IPS-NIHi7 (cell line): ENCODE results near the gene FILIP1L.
"Not testable (repeated sequence)": the region's sequence is repeated elsewhere in the genome, so short reads cannot be mapped to it uniquely, and the experiment has no call there.

Experiments
- DNase-seq: peaks from one replicate; pipeline ENCODE4 v3.0.0; 2012; ENCODE audit warnings: mixed read lengths; ENCODE audit errors: extremely low spot score

The FILIP1L gene

DNA sequence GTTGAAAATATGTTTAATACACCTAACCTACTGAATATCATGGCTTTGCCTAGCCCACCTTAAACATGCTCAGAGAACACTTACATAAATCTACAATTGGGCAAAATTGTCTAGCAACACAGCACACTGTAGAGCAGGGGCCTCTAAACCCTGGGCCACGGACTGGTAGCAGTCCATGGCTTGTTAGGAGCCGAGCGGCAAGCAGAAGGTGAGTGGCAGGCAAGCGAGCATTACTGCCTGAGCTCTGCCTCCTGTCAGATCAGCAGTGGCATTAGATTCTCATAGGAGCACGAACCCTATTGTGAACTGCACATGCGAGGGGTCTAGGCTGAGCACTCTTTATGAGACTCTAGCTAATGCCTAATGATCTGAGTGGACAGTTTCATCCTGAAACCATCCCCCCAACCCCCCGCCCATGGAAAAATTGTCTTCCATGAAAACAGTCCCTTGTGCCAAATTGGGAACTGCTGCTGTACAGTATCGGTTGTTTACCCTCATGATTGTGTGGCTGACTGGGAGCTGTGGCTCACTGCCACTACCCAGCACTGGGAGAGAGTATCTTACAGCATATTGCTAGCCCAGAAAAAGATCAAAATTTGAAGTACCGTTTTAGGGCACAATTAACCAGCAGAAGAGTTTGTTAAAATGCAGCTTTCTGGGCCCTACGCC, 270.6 kb downstream of the FILIP1L start:
- no peak for DNase-seq

DNA sequence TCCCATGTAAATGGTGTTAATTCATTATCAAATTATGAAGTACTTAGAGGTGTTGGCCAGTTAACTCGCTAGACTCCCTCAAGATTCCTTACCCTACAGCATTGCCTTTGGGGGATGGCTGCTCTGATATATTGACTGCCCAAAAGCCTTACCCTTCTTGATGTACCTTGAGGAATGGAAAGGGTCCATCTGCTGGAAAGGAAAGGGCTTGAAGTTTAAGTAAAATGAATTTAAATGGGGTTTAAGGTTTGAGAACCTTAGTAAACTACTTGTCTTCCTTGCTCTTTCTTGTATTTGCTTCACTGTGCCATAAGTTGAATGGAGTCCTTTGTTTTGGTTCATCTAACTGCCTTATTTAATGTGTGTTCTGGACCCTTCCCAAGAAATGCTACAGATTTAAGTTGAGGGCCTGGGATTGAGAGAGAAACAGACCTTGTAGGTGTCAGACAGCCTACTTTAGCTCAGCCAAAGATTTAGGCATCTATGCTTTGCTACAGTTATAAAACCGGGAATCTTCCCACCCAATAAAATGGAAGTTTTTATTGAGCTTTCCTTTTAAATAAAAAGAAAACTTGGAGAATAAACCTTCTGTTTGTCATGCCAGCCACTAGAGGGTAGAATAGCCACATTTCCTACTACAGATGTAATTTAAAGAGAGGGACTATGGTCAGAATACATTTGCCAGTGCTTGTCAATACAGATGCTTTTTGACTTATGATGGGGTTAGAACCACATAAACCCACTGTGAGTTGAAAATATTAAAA, 271.3 kb downstream of the FILIP1L start:
- peak; percentile 22 for DNase-seq

DNA sequence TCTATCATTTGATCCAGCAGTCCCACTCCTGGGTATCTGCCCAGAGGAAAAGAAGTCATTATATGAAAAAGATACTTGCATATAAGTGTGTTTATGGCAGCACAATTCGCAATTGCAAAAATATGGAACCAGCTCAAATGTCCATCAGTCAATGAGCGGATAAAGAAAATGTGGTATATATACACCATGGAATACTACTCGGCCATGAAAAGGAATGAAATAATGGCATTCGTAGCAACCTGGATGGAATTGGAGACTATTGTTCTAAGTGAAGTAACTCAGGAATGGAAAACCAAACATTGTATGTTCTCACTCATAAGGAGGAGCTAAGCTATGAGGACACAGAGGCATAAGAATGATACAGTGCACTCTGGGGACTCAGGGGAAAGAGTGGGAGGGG, 272.4 kb downstream of the FILIP1L start:
- not testable (repeated sequence) for DNase-seq

DNA sequence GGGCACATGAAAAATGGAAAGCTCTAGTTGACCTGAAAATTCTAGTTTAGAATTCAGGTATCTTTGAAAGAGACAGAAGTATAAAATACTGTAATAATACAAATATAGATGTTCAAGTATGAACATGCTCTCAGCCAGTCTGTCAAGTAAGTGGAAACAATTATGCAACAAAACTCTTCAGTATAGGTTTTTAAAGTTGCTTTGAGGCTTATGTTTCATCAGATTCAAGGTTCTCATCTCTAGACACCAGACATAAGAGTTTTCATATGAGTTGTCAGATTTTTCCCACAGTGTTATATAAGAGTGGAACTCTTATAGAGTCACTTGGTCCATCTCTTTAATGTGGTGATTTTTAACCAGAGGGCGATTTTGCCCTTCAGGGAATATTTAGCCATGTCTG, 274.7 kb downstream of the FILIP1L start:
- DNase-seq, result no peak

DNA sequence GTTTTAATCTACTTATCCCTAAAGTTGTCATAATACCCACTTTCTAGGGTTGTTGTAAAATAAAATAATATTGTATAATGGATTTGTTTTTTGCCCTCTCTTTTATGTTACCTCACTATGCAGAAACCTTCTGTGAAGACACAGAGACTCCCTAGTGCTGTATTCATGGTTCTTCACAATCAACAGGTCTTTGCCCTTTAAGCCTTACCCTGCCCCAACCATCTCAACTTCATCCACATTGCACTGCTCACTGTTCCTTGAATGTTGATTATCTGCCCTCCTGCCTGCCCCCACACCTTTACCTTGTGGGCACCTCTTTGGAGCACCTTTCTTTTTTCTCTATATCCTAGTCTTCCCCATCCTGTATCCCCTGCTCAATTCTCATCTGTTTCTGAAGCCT, 275.5 kb downstream of the FILIP1L start:
- DNase-seq, result no peak

DNA sequence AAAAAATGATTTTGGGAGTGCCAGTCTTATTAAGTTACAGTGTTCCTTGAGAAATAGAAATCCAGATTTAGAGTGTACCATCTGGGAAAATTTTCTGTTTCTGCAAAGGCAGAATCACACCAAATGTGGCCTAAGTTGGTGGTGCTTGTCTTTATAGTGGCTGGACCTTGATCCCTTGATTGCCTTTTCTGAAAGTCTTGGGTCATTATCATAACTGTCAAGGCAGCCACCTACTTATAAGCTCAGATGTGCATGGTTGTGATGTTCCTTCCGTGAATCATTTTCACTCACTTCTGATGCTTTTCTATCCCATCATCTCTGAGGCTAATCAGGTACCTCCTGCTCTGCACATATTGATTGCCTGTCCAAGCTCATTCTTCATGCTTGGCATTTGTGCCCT, 276.6 kb downstream of the FILIP1L start:
- no peak for DNase-seq

DNA sequence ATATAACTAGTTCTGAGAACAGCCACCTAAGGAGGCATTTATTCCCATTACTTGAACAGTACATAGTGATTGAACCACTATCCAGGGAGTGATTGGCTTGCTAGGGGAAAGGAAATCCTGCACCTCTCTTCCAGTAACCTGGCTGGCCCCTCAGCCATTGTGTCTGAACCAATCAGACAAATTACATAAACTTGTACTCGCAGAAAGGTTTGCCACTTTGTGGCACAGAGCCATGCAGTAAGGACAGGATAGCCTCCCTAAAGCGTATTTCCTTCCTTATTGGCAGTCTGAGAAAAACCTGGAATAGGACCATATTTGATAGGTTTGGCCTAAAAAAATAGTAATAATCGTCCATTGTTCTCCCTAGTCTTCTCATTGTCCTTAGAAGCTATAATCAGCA, 277.6 kb downstream of the FILIP1L start:
- DNase-seq, result no peak

DNA sequence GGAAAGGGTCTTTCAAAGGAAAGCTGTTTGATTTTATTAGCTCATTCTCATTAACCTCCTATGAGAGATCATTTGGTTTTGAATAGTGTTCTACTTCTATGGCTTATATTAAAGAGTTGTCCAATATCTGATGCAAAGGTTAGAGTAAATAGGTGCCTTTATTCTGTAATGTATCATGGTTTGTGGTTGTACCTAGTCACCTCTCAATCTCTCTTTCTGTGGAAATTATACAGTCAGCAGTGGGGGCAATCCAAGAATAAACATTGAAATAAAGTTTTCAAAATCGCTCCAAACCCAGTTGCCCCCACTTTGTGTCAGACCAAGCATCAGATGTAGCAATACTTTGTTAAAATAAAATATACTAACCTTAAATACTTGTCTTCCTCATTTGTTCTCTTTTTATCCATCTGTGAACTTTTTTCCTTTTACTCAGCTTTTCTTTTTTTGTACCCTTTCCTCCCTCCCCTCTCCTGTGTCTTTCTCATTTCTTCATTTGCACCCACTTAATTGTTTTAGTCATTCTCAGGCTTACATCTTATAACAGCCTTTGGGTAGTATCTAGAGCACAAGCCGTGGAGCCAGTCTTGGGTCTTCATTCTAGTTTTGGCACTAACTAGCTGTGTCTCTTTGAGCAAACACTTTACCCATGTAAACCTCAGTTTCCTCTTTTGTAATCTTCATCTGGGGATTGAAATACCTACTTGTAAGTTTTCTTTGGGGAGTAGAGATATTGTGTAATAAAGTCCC, 279.9 kb downstream of the FILIP1L start:
- no peak for DNase-seq

DNA sequence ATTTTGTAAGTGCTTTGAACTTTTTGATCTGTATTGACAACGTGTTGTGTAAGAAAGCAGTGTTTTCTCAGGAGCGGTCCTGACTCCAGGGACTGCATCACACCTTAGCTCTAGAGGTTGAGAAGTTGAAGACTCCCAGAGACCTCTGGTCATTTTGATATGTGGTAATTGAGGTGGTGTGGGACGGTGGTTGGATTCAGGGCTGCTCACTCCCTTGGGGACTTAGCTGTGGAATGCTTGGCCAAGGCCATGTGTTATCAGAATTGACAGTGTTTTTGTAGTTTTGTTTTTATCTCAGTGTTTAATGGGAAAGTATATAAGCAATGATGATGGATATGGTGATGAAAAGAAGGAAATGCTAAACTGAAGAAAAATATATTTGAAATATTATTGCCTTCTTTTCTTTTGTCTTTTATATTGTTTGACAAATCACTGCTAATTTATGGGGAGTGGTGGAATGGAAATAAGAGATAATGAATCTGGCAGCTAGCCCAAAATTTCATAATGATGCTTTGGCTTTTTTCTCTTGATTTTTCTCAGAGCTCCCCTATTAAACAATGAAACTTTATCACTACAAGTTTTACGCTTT, 280.6 kb downstream of the FILIP1L start:
- no peak for DNase-seq

DNA sequence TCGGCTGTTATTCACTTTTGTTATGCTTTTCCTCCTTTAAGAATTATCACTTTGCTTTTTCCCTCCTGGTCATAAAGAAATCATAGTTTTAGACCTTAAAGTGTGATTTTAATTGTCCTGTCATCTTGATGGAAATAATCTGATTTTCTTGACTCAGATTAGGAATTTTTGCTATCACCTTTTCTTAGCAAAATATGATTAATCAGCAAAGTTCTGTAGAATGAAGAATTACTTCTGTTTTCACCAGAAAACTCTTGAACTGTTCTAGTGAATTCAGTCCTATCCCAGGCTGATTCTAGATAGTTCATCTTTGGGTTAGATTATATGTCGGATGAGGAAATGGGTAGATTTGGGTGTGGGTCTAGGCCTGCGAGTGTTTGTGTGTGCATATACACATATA, 284.5 kb downstream of the FILIP1L start:
- DNase-seq, result no peak

DNA sequence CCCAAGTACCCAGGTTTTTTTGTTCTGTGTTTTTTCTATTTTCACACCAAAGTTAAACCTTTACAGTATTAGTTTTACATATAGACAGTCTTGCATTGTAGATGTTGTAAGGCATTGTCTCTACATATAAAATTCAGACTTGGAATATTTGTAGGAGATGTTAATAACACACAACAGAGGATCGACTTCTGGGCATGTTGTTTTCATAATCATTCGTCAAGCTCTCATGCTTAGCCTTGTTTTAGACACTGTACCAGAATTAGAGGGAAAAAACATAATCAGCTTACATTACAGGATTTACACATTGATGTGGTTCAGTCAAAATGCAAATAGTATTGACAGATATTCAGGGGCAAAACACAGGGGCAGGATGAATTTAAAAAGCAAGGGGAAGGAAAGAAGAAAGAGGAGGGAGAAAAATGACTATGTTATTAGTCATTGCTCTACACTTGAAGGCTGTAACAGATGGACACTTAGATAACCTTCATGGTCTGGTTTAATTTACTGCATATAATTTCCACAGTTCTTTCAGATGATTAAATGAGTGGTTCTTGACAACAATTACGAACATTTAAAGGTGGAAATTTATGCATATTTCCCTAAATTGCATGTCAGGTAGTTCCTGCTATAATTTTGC, 289.2 kb downstream of the FILIP1L start:
- DNase-seq, result no peak

DNA sequence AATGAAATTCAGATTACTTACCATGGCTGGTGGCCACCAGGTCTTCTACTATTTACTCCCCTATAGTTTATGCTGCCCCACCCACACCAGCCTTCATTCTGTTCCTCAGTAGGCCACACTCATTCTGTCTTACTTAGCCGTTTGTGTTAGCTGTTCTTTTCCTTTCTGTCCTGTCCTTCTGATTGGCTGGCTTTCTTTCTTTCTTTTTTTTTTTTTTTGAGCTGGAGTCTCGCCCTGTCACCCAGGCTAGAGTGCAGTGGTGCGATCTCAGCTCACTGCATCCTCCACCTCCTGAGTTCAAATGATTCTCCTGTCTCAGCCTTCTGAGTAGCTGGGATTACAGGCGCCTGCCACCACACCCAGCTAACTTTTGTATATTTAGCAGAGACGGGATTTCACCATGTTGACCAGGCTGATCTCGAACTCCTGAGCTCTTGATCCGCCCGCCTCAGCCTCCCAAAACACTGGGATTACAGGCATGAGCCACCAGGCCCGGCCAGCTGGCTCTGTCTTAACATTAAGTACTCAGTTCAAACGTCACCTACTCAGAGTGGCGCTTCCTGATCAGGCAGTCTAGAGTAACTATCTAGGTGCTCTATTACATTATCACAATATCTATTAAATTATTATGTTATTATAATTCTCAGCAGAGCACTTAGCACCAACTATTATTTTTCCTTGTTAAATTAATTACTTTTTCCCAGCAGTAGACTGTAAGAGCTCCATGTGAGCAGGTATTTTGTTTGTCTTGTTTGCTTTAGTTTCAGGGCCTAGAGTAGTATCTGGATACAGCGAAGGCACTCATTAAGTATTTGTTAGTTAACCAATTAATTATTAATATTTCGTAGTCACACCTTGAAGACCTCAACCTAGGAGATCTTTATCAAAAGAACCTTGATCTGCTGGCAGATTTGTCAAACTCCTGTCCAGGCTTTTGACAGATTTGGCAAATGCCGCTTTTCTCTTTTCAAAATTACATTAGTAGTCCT, 290.3 kb downstream of the FILIP1L start:
- DNase-seq, result no peak

DNA sequence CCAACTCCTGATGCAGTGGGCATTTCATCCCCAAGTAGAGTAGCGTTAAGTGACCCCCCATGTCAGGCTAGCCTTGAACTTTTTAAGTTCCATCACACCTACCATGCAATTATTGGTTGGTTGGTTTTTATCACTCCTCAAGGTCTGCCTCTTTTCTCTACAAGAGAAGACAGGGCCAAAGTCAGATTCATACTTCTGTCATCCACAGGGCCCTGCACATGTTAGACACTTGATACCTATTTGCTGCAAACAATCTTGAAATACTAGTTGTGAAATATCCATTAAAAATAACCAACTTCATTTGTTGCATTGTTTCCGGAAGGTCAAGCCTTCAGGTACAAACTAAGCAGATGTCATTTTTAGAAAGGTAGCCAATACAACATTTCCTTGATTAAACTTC, 295.5 kb downstream of the FILIP1L start:
- DNase-seq, result no peak

DNA sequence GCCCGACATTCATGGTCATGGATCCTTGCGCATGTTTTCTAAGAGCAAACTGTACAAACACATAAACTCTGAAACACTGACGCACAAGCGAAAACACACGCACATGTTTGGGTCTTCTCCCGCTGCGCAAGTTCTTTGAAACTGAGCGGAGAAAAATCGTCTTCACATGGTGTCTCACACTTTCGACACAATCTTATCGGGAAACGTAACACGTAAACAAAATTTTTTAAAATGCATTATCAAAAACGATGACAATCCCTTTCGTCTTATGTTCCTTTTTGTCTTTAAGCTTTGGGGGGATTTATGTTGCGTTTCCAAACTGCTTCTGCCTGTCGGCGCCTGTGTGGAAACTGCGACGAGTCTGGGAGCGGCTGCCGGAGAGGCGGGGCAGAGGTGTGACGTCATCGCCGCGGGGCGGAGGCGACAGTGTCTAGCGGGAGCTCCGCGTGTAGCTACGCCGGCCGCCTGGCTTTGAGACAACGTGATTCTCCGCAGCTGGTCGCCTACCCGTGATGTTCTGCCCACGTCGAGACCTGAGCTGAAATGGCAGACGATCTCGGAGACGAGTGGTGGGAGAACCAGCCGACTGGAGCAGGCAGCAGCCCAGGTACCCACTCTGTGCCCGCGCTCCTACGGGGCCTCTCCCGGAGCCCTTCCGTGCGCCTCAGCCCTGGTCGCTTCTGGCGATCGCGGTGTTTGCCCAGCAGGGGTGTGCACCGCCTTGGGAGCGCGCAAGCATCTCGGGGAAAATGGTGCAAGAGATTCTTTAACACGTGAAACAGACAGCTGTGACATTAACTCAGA, 296.7 kb downstream of the FILIP1L start, which contains the start of gene CMSS1:
TSS of gene CMSS1 (plus strand) at position 426 of the 804 bp plus-strand sequence.
- DNase-seq, result peak; percentile 90

DNA sequence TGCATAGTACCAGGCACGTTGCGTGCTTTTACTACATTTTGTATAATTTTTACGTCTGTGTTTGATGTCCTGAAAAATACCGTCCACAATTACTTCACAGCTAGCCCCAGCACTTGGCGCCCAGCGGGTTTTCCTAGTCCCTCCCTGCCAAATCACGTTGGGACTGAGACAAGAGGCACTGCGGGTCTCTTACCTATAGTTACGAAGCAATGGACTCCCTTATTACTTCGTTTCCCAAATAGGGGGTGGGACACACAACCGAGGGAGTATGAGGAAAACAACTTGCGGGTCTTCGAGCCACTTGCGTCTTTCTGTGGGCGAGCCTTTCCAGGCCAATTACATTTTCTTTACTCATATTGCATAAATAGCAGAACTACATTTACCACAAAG, 297.3 kb downstream of the FILIP1L start:
- DNase-seq, result peak; percentile 26

DNA sequence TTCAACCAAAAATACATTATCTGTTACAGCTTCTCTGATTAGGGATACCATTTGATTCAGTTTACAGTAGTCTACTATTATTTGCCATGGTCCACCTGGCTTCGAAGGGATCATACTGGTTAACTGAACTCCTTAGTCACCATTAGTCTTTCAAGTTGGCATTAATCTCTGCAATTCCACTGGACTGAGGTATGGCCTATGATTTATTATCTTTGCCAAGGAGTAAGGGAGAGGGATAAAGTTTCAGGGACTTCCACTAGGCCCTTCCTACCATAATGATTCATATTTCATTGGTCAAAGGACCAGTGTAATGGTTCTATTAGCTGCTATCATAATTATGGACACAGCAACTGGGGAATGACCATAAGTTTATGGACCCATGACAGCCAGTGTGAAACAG, 303.9 kb downstream of the FILIP1L start:
- no peak for DNase-seq

DNA sequence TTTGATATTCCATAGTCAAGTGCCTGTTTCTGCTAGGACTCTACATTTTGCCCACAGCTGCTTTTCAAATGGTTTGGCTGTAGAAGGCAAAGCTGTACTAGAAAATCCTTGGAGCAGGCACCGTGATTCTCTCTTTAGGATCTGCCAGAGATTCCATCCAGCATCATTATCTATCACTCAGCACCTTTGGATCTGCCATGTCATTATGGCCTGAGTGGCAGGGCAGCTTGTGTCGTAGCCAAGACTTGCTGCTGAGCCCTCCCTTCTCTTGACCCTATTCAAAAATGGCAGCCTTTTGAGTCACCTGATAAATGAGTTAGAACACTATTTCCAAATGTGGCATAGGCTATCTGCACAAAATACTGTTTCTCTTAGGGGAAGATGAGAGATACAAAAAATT, 304.7 kb downstream of the FILIP1L start:
- DNase-seq, result no peak

DNA sequence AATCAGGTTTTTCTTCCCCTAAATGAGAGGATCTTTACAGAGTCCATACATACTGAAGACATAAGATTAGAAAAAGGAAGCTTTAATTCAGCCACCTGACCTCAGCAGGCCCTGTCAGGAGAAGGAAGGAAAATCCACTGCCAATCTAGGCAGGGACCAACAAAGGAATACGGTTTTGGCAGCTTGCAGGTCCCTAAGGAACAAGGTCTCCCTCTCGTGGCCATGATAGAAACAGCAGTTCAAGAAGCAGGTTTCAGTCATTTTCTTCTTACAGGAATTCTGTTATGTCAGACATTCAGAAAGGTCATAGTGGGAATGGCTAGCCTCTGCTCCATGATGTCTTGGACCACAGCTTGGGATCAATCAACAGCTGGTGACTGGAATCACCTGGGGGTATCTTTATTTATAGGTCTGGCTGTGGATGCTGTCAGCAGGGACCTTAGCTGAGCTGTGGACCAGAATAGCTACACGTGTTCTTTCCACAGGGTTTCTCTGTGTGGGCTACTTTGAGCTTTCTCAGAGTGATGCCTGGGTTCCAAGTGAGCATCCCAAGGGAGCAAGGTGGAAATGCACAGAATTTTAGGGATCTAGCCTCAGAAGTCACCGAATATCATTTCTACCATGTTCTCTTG, 306.0 kb downstream of the FILIP1L start:
- DNase-seq, result peak; percentile 82

DNA sequence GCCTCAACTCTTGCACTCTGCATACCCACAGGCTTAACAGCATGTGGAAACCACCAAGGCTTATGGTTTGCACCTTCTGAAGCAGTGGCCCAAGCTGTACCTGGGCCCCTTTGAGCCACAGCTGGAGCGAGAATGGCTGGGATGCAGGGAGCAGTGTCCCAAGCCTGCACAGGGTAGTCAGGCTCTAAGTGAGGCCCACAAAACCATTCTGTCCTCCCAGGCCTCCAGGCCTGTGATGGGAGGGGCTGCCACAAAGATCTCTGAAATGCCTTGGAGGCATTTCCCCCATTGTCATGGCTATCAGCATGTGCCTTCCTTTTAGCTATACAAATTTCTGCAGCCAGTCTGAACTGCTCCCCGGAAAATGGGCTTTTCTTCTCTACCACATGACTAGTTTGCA, 309.1 kb downstream of the FILIP1L start:
- DNase-seq, result no peak
